ENCODE results near the gene KANK4.

DNA sequence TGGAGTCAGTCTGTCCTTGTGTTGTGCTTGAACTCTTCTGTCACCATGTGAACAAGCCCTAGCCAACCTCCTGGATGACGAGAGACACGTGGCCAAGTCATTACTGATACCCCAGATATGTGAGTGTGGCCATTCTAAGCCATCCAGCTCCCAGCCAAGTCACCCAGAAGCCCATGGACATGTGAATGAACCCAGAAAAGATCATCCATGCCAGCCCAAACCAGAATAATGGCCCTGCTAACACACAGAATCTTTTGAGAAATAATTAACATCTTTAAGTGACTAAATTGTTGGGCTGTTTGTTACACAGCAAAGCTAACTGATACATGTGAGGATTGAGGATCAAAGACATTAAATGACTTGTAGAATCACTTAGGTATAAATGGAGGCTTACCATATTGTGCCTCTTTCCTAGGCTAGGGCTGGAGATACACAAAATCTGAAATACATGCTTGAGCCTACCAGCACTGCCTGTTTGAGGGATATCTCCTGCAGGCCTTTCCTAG lies 38.2 kb downstream of the KANK4 start:
- TF ChIP-seq, protein P1, sequence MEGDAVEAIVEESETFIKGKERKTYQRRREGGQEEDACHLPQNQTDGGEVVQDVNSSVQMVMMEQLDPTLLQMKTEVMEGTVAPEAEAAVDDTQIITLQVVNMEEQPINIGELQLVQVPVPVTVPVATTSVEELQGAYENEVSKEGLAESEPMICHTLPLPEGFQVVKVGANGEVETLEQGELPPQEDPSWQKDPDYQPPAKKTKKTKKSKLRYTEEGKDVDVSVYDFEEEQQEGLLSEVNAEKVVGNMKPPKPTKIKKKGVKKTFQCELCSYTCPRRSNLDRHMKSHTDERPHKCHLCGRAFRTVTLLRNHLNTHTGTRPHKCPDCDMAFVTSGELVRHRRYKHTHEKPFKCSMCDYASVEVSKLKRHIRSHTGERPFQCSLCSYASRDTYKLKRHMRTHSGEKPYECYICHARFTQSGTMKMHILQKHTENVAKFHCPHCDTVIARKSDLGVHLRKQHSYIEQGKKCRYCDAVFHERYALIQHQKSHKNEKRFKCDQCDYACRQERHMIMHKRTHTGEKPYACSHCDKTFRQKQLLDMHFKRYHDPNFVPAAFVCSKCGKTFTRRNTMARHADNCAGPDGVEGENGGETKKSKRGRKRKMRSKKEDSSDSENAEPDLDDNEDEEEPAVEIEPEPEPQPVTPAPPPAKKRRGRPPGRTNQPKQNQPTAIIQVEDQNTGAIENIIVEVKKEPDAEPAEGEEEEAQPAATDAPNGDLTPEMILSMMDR (IDR thresholded peaks at IDR 0.05): no peak
- TF ChIP-seq POLR2A (IDR thresholded peaks at IDR 0.05): no peak

Data from uterus (tissue), 2 donors.